Naive thymus-derived CD4-positive, alpha-beta T cell (primary cell): ENCODE data around the gene FRMD1. TPM values are rescaled to one million over a fixed set of nuclear protein-coding genes. Genes with fewer than 3 reads are reported as not detected.
A peak's percentile ranks its signal among the peaks of the same experiment; 100 is the strongest.

Experiments
- ATAC-seq: fragments of 150-1000 bp; cut with Tn5 transposase; 2 replicates; pipeline ENCODE4 v1.10.0; 2021; ENCODE audit warnings: mild to moderate bottlenecking, moderate library complexity
- CTCF ChIA-PET: fragments of 350-600 bp; sonication (Branson Sonifier 250); formaldehyde crosslinking; loops from one replicate; lab custom pipeline; 2021; ENCODE audit warnings: antibody characterized with exemption; lab: Charles Lee
- POLR2A ChIA-PET: fragments of 350-600 bp; sonication (Branson Sonifier 250); formaldehyde crosslinking; loops from one replicate; lab custom pipeline; 2021; ENCODE audit warnings: antibody characterized with exemption, inconsistent platforms; lab: Charles Lee
- DNase-seq, 9 donors: peaks; one replicate each; pipeline versions ENCODE4 v3.0.0 to v3.0.0-alpha.2; 2020 to 2022; ENCODE audit warnings: mixed read lengths in 1 of 9
- H3K27ac ChIP-seq: one replicate; pipeline ENCODE4 v1.7.0; 2013; ENCODE audit warnings: mild to moderate bottlenecking, low read depth, low read length, moderate library complexity
- H3K27me3 ChIP-seq, 2 donors: one replicate each; pipeline ENCODE4 v1.7.0; 2013; ENCODE audit warnings: low read length in 2 of 2, mild to moderate bottlenecking in 2 of 2, moderate library complexity in 2 of 2; ENCODE audit not compliant: control insufficient read depth in 2 of 2, insufficient read depth in 2 of 2
- H3K36me3 ChIP-seq, 3 experiments: 1 replicate in 2 of 3; 2 replicates in 1 of 3; pipeline ENCODE4 v1.7.0; 2013; ENCODE audit warnings: low read length in 3 of 3, mild to moderate bottlenecking in 3 of 3, moderate library complexity in 1 of 3; ENCODE audit not compliant: insufficient read depth in 3 of 3, control insufficient read depth in 2 of 3
- H3K4me1 ChIP-seq, 2 donors: one replicate each; pipeline ENCODE4 v1.7.0; 2013; ENCODE audit warnings: low read length in 2 of 2, mild to moderate bottlenecking in 2 of 2, moderate library complexity in 1 of 2; ENCODE audit not compliant: control insufficient read depth in 2 of 2, insufficient read depth in 2 of 2
- H3K4me3 ChIP-seq: 2 replicates; pipeline ENCODE4 v1.7.0; 2013; ENCODE audit warnings: mild to moderate bottlenecking, low read length
- H3K9me3 ChIP-seq, 3 experiments: 1 replicate in 2 of 3; 2 replicates in 1 of 3; pipeline ENCODE4 v1.7.0; 2013; ENCODE audit warnings: low read length in 3 of 3; ENCODE audit not compliant: control insufficient read depth in 2 of 3
- H3K27ac Mint-ChIP-seq, 9 donors: one replicate each; pipeline ENCODE4 v1.8.0; 2020 to 2022; ENCODE audit warnings: mixed read lengths in 9 of 9, mild to moderate bottlenecking in 8 of 9, moderate library complexity in 5 of 9, inconsistent platforms in 2 of 9
- H3K27me3 Mint-ChIP-seq, 5 donors: one replicate each; pipeline ENCODE4 v1.8.0; 2021 to 2022; ENCODE audit warnings: mixed read lengths in 5 of 5, mild to moderate bottlenecking in 1 of 5
- H3K36me3 Mint-ChIP-seq, 5 donors: one replicate each; pipeline ENCODE4 v1.8.0; 2020 to 2022; ENCODE audit warnings: mixed read lengths in 5 of 5, mild to moderate bottlenecking in 3 of 5, inconsistent platforms in 1 of 5
- H3K4me1 Mint-ChIP-seq, 7 donors: one replicate each; pipeline ENCODE4 v1.8.0; 2020 to 2022; ENCODE audit warnings: mixed read lengths in 7 of 7, mild to moderate bottlenecking in 3 of 7, inconsistent platforms in 1 of 7
- H3K4me3 Mint-ChIP-seq, 10 donors: one replicate each; pipeline ENCODE4 v1.8.0; 2020 to 2022; ENCODE audit warnings: mild to moderate bottlenecking in 10 of 10, mixed read lengths in 10 of 10, moderate library complexity in 6 of 10, inconsistent platforms in 2 of 10
- H3K9me3 Mint-ChIP-seq, 11 donors: one replicate each; pipeline ENCODE4 v1.8.0; 2020 to 2022; ENCODE audit warnings: mixed read lengths in 11 of 11, mild to moderate bottlenecking in 4 of 11, inconsistent platforms in 1 of 11, moderate library complexity in 1 of 11
- intact Hi-C, 2 donors: fragments of 100-400 bp; cut with micrococcal nuclease; formaldehyde crosslinking; loops; one replicate each; pipeline ENCODE4 v1.15.1; 2023
- polyA plus RNA-seq, 2 donors: library from polyadenylated mRNA; unstranded; fragments of 300-500 nt; fragmentation: Illumina TruSeq; gene quantifications; one replicate each; pipeline ENCODE4 v1.2.3, GENCODE V29; 2021
- total RNA-seq, 6 experiments: library from RNA in 5 of 6; stranded (reverse) in 5 of 6; gene quantifications; 1 replicate in 5 of 6; 2 replicates in 1 of 6; pipeline ENCODE4 v1.2.3 and lab custom pipeline; 2021 to 2026

The FRMD1 gene
- total and polyA plus RNA-seq, 7 experiments from 2014 or later = not detected

GRCh38 chr6:168033791-168034190 is 45.2 kb downstream of the FRMD1 start:
- Histone ChIP-seq H3K4me3 (no peak overlapping the region), H3K27ac (no peak overlapping the region), H3K9me3 (peaks cover 0 to 7% (median 0%) of the 10 kb centered on the region in 3 experiments), H3K36me3 (no peaks in the 10 kb centered on the region), H3K27me3 (no peaks in the 10 kb centered on the region), H3K4me1 (no peaks in the 10 kb centered on the region)
- Mint-ChIP-seq H3K4me3 (peak overlapping the region in 1 of 10 donors; percentile 52), H3K4me1 (peaks cover 4 to 16% (median 8%) of the 10 kb centered on the region in 7 donors), H3K27ac (no peak overlapping the region), H3K9me3 (peaks cover 0 to 37% (median 15%) of the 10 kb centered on the region in 11 donors), H3K36me3 (peaks cover 0 to 4% (median 0%) of the 10 kb centered on the region in 5 donors), H3K27me3 (peaks cover 13 to 52% (median 46%) of the 10 kb centered on the region in 5 donors)
- DNase-seq (no peak), ATAC-seq (no peak)
- CTCF ChIA-PET = no interaction called here
- intact Hi-C loops = no loop called here
- POLR2A ChIA-PET = no interaction called here

GRCh38 chr6:168032005-168032760 is 46.8 kb downstream of the FRMD1 start:
- H3K27ac Mint-ChIP-seq = no peak overlapping the region
- no peak overlapping the region for H3K4me3 ChIP-seq
- no peaks in the 10 kb centered on the region for H3K4me1 ChIP-seq
- H3K27me3 ChIP-seq = no peaks in the 10 kb centered on the region
- peaks cover 0 to 21% (median 7%) of the 10 kb centered on the region in 11 donors for H3K9me3 Mint-ChIP-seq
- CTCF ChIA-PET = no interaction called here
- no peaks in the 10 kb centered on the region for H3K36me3 ChIP-seq
- peaks cover 0 to 3% (median 0%) of the 10 kb centered on the region in 5 donors for H3K36me3 Mint-ChIP-seq
- ATAC-seq (no peak), DNase-seq (no peak)
- POLR2A ChIA-PET = no interaction called here
- no peaks in the 10 kb centered on the region for H3K9me3 ChIP-seq
- H3K4me1 Mint-ChIP-seq = peaks cover 4 to 16% (median 8%) of the 10 kb centered on the region in 7 donors
- H3K27me3 Mint-ChIP-seq = peaks cover 13 to 43% (median 36%) of the 10 kb centered on the region in 5 donors
- intact Hi-C loops = no loop called here
- H3K27ac ChIP-seq = no peak overlapping the region
- H3K4me3 Mint-ChIP-seq = no peak overlapping the region

GRCh38 chr6:168031411-168031971 is 47.5 kb downstream of the FRMD1 start:
- CTCF ChIA-PET = no interaction called here
- H3K27me3 ChIP-seq = no peaks in the 10 kb centered on the region
- Mint-ChIP-seq H3K4me3 (no peak overlapping the region), H3K9me3 (peaks cover 0 to 17% (median 6%) of the 10 kb centered on the region in 11 donors), H3K4me1 (peaks cover 4 to 16% (median 8%) of the 10 kb centered on the region in 7 donors), H3K36me3 (peaks cover 0 to 2% (median 0%) of the 10 kb centered on the region in 5 donors), H3K27me3 (peaks cover 16 to 47% (median 34%) of the 10 kb centered on the region in 5 donors), H3K27ac (no peak overlapping the region)
- intact Hi-C loops = no loop called here
- H3K27ac ChIP-seq = no peak overlapping the region
- H3K4me1 ChIP-seq = no peaks in the 10 kb centered on the region
- no peaks in the 10 kb centered on the region for H3K36me3 ChIP-seq
- no peak overlapping the region for H3K4me3 ChIP-seq
- ATAC-seq (no peak), DNase-seq (no peak)
- POLR2A ChIA-PET = no interaction called here
- H3K9me3 ChIP-seq = no peaks in the 10 kb centered on the region

GRCh38 chr6:168030908-168031307 is 48.1 kb downstream of the FRMD1 start:
- Histone ChIP-seq H3K36me3 (no peaks in the 10 kb centered on the region), H3K9me3 (no peaks in the 10 kb centered on the region), H3K4me3 (no peak overlapping the region), H3K27me3 (no peaks in the 10 kb centered on the region), H3K4me1 (no peaks in the 10 kb centered on the region), H3K27ac (no peak overlapping the region)
- Mint-ChIP-seq H3K36me3 (no peaks in the 10 kb centered on the region), H3K27me3 (peaks cover 18 to 45% (median 30%) of the 10 kb centered on the region in 5 donors), H3K4me3 (no peak overlapping the region), H3K27ac (no peak overlapping the region), H3K4me1 (peaks cover under 1 to 12% (median 6%) of the 10 kb centered on the region in 7 donors), H3K9me3 (peaks cover 0 to 11% (median 4%) of the 10 kb centered on the region in 11 donors)
- intact Hi-C loops = no loop called here
- ATAC-seq = no peak
- POLR2A ChIA-PET = no interaction called here
- DNase-seq = no peak
- CTCF ChIA-PET = no interaction called here

- Histone ChIP-seq H3K27me3 (no peaks in the 10 kb centered on the region), H3K36me3 (no peaks in the 10 kb centered on the region), H3K9me3 (no peaks in the 10 kb centered on the region), H3K4me3 (no peak overlapping the region), H3K27ac (no peak overlapping the region), H3K4me1 (no peaks in the 10 kb centered on the region)
- ChIA-PET POLR2A (no interaction called here), CTCF (no interaction called here)
- no peaks in the 10 kb centered on the region for H3K36me3 Mint-ChIP-seq
- peaks cover 12 to 47% (median 27%) of the 10 kb centered on the region in 5 donors for H3K27me3 Mint-ChIP-seq
- intact Hi-C loops = no loop called here
- no peak overlapping the region for H3K27ac Mint-ChIP-seq
- peaks cover 0 to 7% (median 2%) of the 10 kb centered on the region in 11 donors for H3K9me3 Mint-ChIP-seq
- DNase-seq (no peak), ATAC-seq (no peak)
- H3K4me1 Mint-ChIP-seq = peaks cover 0 to 6% (median 0%) of the 10 kb centered on the region in 7 donors
- no peak overlapping the region for H3K4me3 Mint-ChIP-seq
Observed at GRCh38 chr6:168030218-168030746, 48.7 kb downstream of the FRMD1 start.

GRCh38 chr6:168029459-168030217 is 49.4 kb downstream of the FRMD1 start:
- H3K27ac ChIP-seq = no peak overlapping the region
- ChIA-PET POLR2A (no interaction called here), CTCF (no interaction called here)
- Mint-ChIP-seq H3K4me3 (no peak overlapping the region), H3K9me3 (peaks cover 0 to 7% (median 2%) of the 10 kb centered on the region in 11 donors), H3K27ac (no peak overlapping the region), H3K4me1 (peaks cover 0 to 3% (median 0%) of the 10 kb centered on the region in 7 donors), H3K27me3 (peaks cover 6 to 48% (median 23%) of the 10 kb centered on the region in 5 donors), H3K36me3 (no peaks in the 10 kb centered on the region)
- H3K4me3 ChIP-seq = no peak overlapping the region
- DNase-seq (no peak), ATAC-seq (no peak)
- H3K4me1 ChIP-seq = no peaks in the 10 kb centered on the region
- no peaks in the 10 kb centered on the region for H3K36me3 ChIP-seq
- intact Hi-C loops = no loop called here
- H3K9me3 ChIP-seq = no peaks in the 10 kb centered on the region
- no peaks in the 10 kb centered on the region for H3K27me3 ChIP-seq
